PC-3 (cell line): ENCODE results near the gene IFTAP. TPM values are rescaled to one million over a fixed set of nuclear protein-coding genes. Genes with fewer than 3 reads are reported as not detected.

Experiments used
- ATAC-seq: fragments of 200-7000 bp; cut with Tn5 transposase; 2 replicates; pipeline ENCODE4 v1.9.1; 2020; ENCODE audit warnings: mild to moderate bottlenecking, moderate library complexity
- BruUV-seq: library from RNA; stranded (reverse); fragments of 400-500 nt; replicated peaks from 2 replicates; lab custom pipeline; 2021; lab: Mats Ljungman, UMichigan
- CTCF ChIA-PET: fragments of 300-600 bp; sonication (Branson Sonifier 250); formaldehyde crosslinking; loops from one replicate; lab custom pipeline; 2022; ENCODE audit warnings: antibody characterized with exemption; lab: Charles Lee
- POLR2A ChIA-PET: fragments of 300-600 bp; sonication (Branson Sonifier 250); formaldehyde crosslinking; loops from one replicate; lab custom pipeline; 2022; ENCODE audit warnings: antibody characterized with exemption; ENCODE audit not compliant: unreplicated experiment; lab: Charles Lee
- DNase-seq: peaks from one replicate; pipeline ENCODE4 v3.0.0-alpha.2; 2015
- H2AFZ ChIP-seq: fragments of 300-600 bp; sonication (generic); 2 replicates; pipeline ENCODE4 v1.6.0; 2016; ENCODE audit warnings: antibody characterized with exemption, low read length
- H3F3A ChIP-seq: fragments of 300-600 bp; sonication (generic); one replicate; pipeline ENCODE4 v1.6.0; 2017; ENCODE audit warnings: antibody characterized with exemption, low read length, control low read depth, mild to moderate bottlenecking; ENCODE audit not compliant: unreplicated experiment
- H3K27ac ChIP-seq: fragments of 300-600 bp; sonication (generic); 2 replicates; pipeline ENCODE4 v1.5.1; 2016; ENCODE audit warnings: mild to moderate bottlenecking, low read length
- H3K27me3 ChIP-seq: fragments of 300-600 bp; sonication (generic); 2 replicates; pipeline ENCODE4 v1.6.1; 2016; ENCODE audit warnings: low read length, mixed read lengths
- H3K36me3 ChIP-seq: fragments of 300-600 bp; sonication (generic); 2 replicates; pipeline ENCODE4 v1.6.1; 2016; ENCODE audit warnings: low read depth, mixed run types, low read length, mixed read lengths
- H3K4me1 ChIP-seq: fragments of 300-600 bp; sonication (generic); 2 replicates; pipeline ENCODE4 v1.5.1; 2016; ENCODE audit warnings: low read length; ENCODE audit not compliant: insufficient read depth
- H3K4me2 ChIP-seq: fragments of 300-600 bp; sonication (generic); 2 replicates; pipeline ENCODE4 v1.6.0; 2016; ENCODE audit warnings: low read length
- H3K4me3 ChIP-seq: fragments of 300-600 bp; sonication (generic); 2 replicates; pipeline ENCODE4 v1.5.1; 2016; ENCODE audit warnings: mild to moderate bottlenecking, low read length, mixed read lengths
- H3K79me2 ChIP-seq: fragments of 300-600 bp; sonication (generic); 2 replicates; pipeline ENCODE4 v1.6.1; 2017; ENCODE audit warnings: low read length, mixed read lengths
- H3K9ac ChIP-seq: fragments of 300-600 bp; sonication (generic); 2 replicates; pipeline ENCODE4 v1.6.0; 2016; ENCODE audit warnings: mild to moderate bottlenecking, low read length
- H3K9me2 ChIP-seq: fragments of 300-600 bp; sonication (generic); replicated peaks from 2 replicates; pipeline ENCODE4 v1.6.1; 2016; ENCODE audit warnings: mixed run types, low read length, mixed read lengths
- H3K9me3 ChIP-seq: fragments of 300-600 bp; sonication (generic); 2 replicates; pipeline ENCODE4 v1.6.1; 2016; ENCODE audit warnings: low read length, mixed read lengths
- H4K20me1 ChIP-seq: fragments of 300-600 bp; sonication (generic); 2 replicates; pipeline ENCODE4 v1.6.1; 2016; ENCODE audit warnings: low read length, mixed read lengths
- CTCF ChIP-seq: fragments of 300-600 bp; sonication (generic); conservative IDR thresholded peaks from 2 replicates; pipeline ENCODE4 v1.5.1; 2017; ENCODE audit warnings: antibody characterized with exemption, low read depth, mild to moderate bottlenecking, low read length
- EZH2 ChIP-seq: fragments of 300-600 bp; sonication (generic); IDR thresholded peaks from one replicate; pipeline ENCODE4 v1.6.1; 2017; ENCODE audit warnings: antibody characterized with exemption, mild to moderate bottlenecking, low read length; ENCODE audit not compliant: unreplicated experiment
- EZH2phosphoT487 ChIP-seq: fragments of 300-600 bp; sonication (generic); IDR thresholded peaks from 2 replicates; pipeline ENCODE4 v1.6.1; 2018; ENCODE audit warnings: mild to moderate bottlenecking, antibody characterized with exemption, low read length, borderline replicate concordance
- intact Hi-C: fragments of 100-400 bp; cut with micrococcal nuclease; formaldehyde crosslinking; loops from 2 replicates; pipeline ENCODE4 v1.9.0; 2023
- total RNA-seq: library from RNA; depleted of rRNA; stranded (reverse); fragments of >200 nt; gene quantifications from 2 replicates; pipeline ENCODE4 v1.2.3, GENCODE V29; 2014

Gene IFTAP
- total RNA-seq, 1 experiment from 2014 or later, result 17.6 TPM

GRCh38 chr11:36693139-36693843, 99.0 kb downstream of the IFTAP start:
- ChIA-PET POLR2A (no interaction called here), CTCF (no interaction called here)
- TF ChIP-seq EZH2phosphoT487 (no peak), CTCF (no peak), EZH2 (no peak)
- no peaks in the 10 kb centered on the region for H3K36me3 ChIP-seq
- H3K27me3 ChIP-seq, result peaks cover 68% of the 10 kb centered on the region
- H3F3A ChIP-seq, result no peaks in the 10 kb centered on the region
- DNase-seq (no peak), ATAC-seq (no peak)
- no peaks in the 10 kb centered on the region for H3K9me3 ChIP-seq
- no TSS peak for BruUV-seq
- H4K20me1 ChIP-seq, result no peaks in the 10 kb centered on the region
- no peak overlapping the region for H3K27ac ChIP-seq
- no peaks in the 10 kb centered on the region for H3K9me2 ChIP-seq
- no peak overlapping the region for H3K4me2 ChIP-seq
- intact Hi-C loops, result no loop called here
- H2AFZ ChIP-seq, result no peak overlapping the region
- no peak overlapping the region for H3K4me3 ChIP-seq
- H3K9ac ChIP-seq, result no peak overlapping the region
- no peaks in the 10 kb centered on the region for H3K79me2 ChIP-seq
- no peaks in the 10 kb centered on the region for H3K4me1 ChIP-seq

- Histone ChIP-seq H2AFZ (no peak overlapping the region), H4K20me1 (no peaks in the 10 kb centered on the region), H3K4me2 (no peak overlapping the region), H3K27ac (no peak overlapping the region), H3K4me1 (no peaks in the 10 kb centered on the region), H3K9ac (no peak overlapping the region), H3K36me3 (no peaks in the 10 kb centered on the region), H3K9me2 (no peaks in the 10 kb centered on the region), H3K4me3 (no peak overlapping the region), H3F3A (no peaks in the 10 kb centered on the region), H3K9me3 (no peaks in the 10 kb centered on the region), H3K27me3 (peaks cover 55% of the 10 kb centered on the region), H3K79me2 (no peaks in the 10 kb centered on the region)
- intact Hi-C loops, result no loop called here
- BruUV-seq, result no TSS peak
- ChIA-PET POLR2A (no interaction called here), CTCF (no interaction called here)
- no peak for DNase-seq
- no peak for TF ChIP-seq CTCF
- TF ChIP-seq EZH2, result no peak
- no peak for TF ChIP-seq EZH2phosphoT487
- ATAC-seq, result no peak
Observed at GRCh38 chr11:36695111-36695510, 100.8 kb downstream of the IFTAP start.

- POLR2A ChIA-PET, result no interaction called here
- no peaks in the 10 kb centered on the region for H3K9me2 ChIP-seq
- H3K27me3 ChIP-seq, result peaks cover 55% of the 10 kb centered on the region
- H3F3A ChIP-seq, result no peaks in the 10 kb centered on the region
- no peaks in the 10 kb centered on the region for H3K36me3 ChIP-seq
- no peak overlapping the region for H3K4me3 ChIP-seq
- no peaks in the 10 kb centered on the region for H3K79me2 ChIP-seq
- no peak overlapping the region for H2AFZ ChIP-seq
- H3K9me3 ChIP-seq, result no peaks in the 10 kb centered on the region
- H3K4me2 ChIP-seq, result no peak overlapping the region
- intact Hi-C loops, result no loop called here
- CTCF ChIA-PET, result no interaction called here
- no peaks in the 10 kb centered on the region for H3K4me1 ChIP-seq
- ATAC-seq (no peak), DNase-seq (no peak)
- TF ChIP-seq EZH2, result no peak
- TF ChIP-seq CTCF, result no peak
- TF ChIP-seq EZH2phosphoT487, result no peak
- H3K9ac ChIP-seq, result no peak overlapping the region
- H3K27ac ChIP-seq, result no peak overlapping the region
- H4K20me1 ChIP-seq, result no peaks in the 10 kb centered on the region
- no TSS peak for BruUV-seq
Observed at GRCh38 chr11:36695571-36695970, 101.3 kb downstream of the IFTAP start.
